H1 (cell line): Measurements from ENCODE around the gene RNASE4. TPM values are rescaled to one million over a fixed set of nuclear protein-coding genes. Genes with fewer than 3 reads are reported as not detected.

Source experiments
- ASH2L ChIP-seq: fragments of 200-600, 300-600 bp; sonication (generic); IDR thresholded peaks from one replicate; pipeline ENCODE4 v1.7.1; 2017; ENCODE audit warnings: low read length
- BCL11A ChIP-seq, 2 experiments: IDR thresholded peaks; one replicate each; pipeline ENCODE4 v1.6.1; 2011; ENCODE audit warnings: low read depth in 2 of 2, low read length in 2 of 2, mild to moderate bottlenecking in 2 of 2
- CEBPB ChIP-seq: IDR thresholded peaks from 2 replicates; pipeline ENCODE4 v1.6.1; 2012; ENCODE audit warnings: low read depth, low read length
- CHD2 ChIP-seq: IDR thresholded peaks from 2 replicates; pipeline ENCODE4 v1.6.1; 2012; ENCODE audit warnings: low read length, improper control_type of control experiment
- CREB1 ChIP-seq: IDR thresholded peaks from 2 replicates; pipeline ENCODE4 v1.6.1; 2012; ENCODE audit warnings: inconsistent platforms
- CTCF ChIP-seq, 3 experiments: IDR thresholded peaks; 1 replicate in 2 of 3; 2 replicates in 1 of 3; pipeline versions ENCODE4 v1.5.1 to v1.6.1; 2011; ENCODE audit warnings: low read length in 3 of 3, mild to moderate bottlenecking in 3 of 3, inconsistent platforms in 2 of 3, low read depth in 1 of 3, moderate library complexity in 1 of 3; ENCODE audit not compliant: insufficient read depth in 1 of 3; ENCODE audit errors: control extremely low read depth in 1 of 3
- EGR1 ChIP-seq: IDR thresholded peaks from 2 replicates; pipeline ENCODE4 v1.6.1; 2011; ENCODE audit warnings: low read depth, low read length, borderline replicate concordance
- HDAC2 ChIP-seq, 2 experiments: fragments of 300-600 bp in 1 of 2; sonication (generic) in 1 of 2; IDR thresholded peaks; 2 replicates each; pipeline ENCODE4 v1.6.1; 2011 to 2012; ENCODE audit warnings: low read depth in 2 of 2, low read length in 2 of 2, mild to moderate bottlenecking in 2 of 2, moderate library complexity in 2 of 2, borderline replicate concordance in 1 of 2, inconsistent platforms in 1 of 2
- JUND ChIP-seq: IDR thresholded peaks from 2 replicates; pipeline ENCODE4 v1.6.1; 2011; ENCODE audit warnings: mild to moderate bottlenecking, improper control_type of control experiment, low read length
- KDM5A ChIP-seq: fragments of 200-600 bp; IDR thresholded peaks from 2 replicates; pipeline ENCODE4 v1.7.1; 2012; ENCODE audit warnings: mild to moderate bottlenecking, low read length, inconsistent platforms, mixed read lengths
- POLR2A ChIP-seq, 2 experiments: IDR thresholded peaks; 1 replicate in 1 of 2; 2 replicates in 1 of 2; pipeline ENCODE4 v1.6.1; 2011; ENCODE audit warnings: low read depth in 2 of 2, low read length in 2 of 2, mild to moderate bottlenecking in 2 of 2; ENCODE audit errors: control extremely low read depth in 1 of 2
- POU5F1 ChIP-seq: IDR thresholded peaks from 2 replicates; pipeline ENCODE4 v1.6.1; 2011; ENCODE audit warnings: low read depth, mild to moderate bottlenecking, low read length, moderate library complexity
- RAD21 ChIP-seq, 2 experiments: IDR thresholded peaks in 1 of 2; conservative IDR thresholded peaks in 1 of 2; 2 replicates each; pipeline ENCODE4 v1.6.1; 2011; ENCODE audit warnings: low read depth in 2 of 2, low read length in 2 of 2, improper control_type of control experiment in 1 of 2, inconsistent platforms in 1 of 2, mild to moderate bottlenecking in 1 of 2, moderate library complexity in 1 of 2
- RFX5 ChIP-seq: IDR thresholded peaks from 2 replicates; pipeline ENCODE4 v1.6.1; 2011; ENCODE audit warnings: low read depth, low read length, improper control_type of control experiment, borderline replicate concordance
- SIN3A ChIP-seq, 2 experiments: IDR thresholded peaks in 1 of 2; conservative IDR thresholded peaks in 1 of 2; 2 replicates each; pipeline ENCODE4 v1.6.1; 2011 to 2012; ENCODE audit warnings: low read length in 2 of 2, improper control_type of control experiment in 1 of 2, low read depth in 1 of 2, mild to moderate bottlenecking in 1 of 2
- SP2 ChIP-seq: IDR thresholded peaks from 2 replicates; pipeline ENCODE4 v1.6.1; 2012; ENCODE audit warnings: mild to moderate bottlenecking, low read length, inconsistent platforms
- SRF ChIP-seq: IDR thresholded peaks from 2 replicates; pipeline ENCODE4 v1.6.1; 2011; ENCODE audit warnings: mild to moderate bottlenecking, low read depth, low read length, moderate library complexity
- TAF1 ChIP-seq: IDR thresholded peaks from 2 replicates; pipeline ENCODE4 v1.6.1; 2011; ENCODE audit warnings: mild to moderate bottlenecking, low read depth, low read length
- TAF7 ChIP-seq: optimal IDR thresholded peaks from 2 replicates; pipeline ENCODE3; 2011; ENCODE audit warnings: low read depth, mild to moderate bottlenecking, inconsistent platforms, low read length, moderate library complexity, borderline replicate concordance
- ZNF274 ChIP-seq: IDR thresholded peaks from 2 replicates; pipeline ENCODE4 v1.7.0; 2012; ENCODE audit warnings: low read length, borderline replicate concordance; ENCODE audit errors: extremely low read depth
- polyA plus RNA-seq, 7 experiments: library from polyadenylated mRNA; depleted of rRNA in 3 of 7; stranded (reverse) in 5 of 7; unstranded in 2 of 7; fragments of >200 nt in 5 of 7; fragments of 200-250 nt in 2 of 7; gene quantifications; 1 replicate in 5 of 7; 2 replicates in 1 of 7; 4 replicates in 1 of 7; pipeline versions ENCODE4 v1.2.1 to v1.2.3, GENCODE V29; 2011 to 2013; ENCODE audit warnings: missing spikeins in 2 of 7, mixed read lengths in 2 of 7
- total RNA-seq: library from RNA; stranded (reverse); fragmentation: NEBNext Ultra II Directional; extraction: Animal tissue kit (Norgen Biotek cat#: 25700); gene quantifications from 2 replicates; pipeline ENCODE4 v1.2.1, GENCODE V29; 2021
- TF ChIP-seq, protein P1 (sequence below): IDR thresholded peaks from 2 replicates; pipeline ENCODE4 v1.6.1; 2011; ENCODE audit warnings: low read length, improper control_type of control experiment

Gene RNASE4
- total and polyA plus RNA-seq, 2 of the 8 experiments (the other 6 are each of a cell fraction or from before 2014, with no cell fraction given), result 0.61 to 3.5 TPM

DNA sequence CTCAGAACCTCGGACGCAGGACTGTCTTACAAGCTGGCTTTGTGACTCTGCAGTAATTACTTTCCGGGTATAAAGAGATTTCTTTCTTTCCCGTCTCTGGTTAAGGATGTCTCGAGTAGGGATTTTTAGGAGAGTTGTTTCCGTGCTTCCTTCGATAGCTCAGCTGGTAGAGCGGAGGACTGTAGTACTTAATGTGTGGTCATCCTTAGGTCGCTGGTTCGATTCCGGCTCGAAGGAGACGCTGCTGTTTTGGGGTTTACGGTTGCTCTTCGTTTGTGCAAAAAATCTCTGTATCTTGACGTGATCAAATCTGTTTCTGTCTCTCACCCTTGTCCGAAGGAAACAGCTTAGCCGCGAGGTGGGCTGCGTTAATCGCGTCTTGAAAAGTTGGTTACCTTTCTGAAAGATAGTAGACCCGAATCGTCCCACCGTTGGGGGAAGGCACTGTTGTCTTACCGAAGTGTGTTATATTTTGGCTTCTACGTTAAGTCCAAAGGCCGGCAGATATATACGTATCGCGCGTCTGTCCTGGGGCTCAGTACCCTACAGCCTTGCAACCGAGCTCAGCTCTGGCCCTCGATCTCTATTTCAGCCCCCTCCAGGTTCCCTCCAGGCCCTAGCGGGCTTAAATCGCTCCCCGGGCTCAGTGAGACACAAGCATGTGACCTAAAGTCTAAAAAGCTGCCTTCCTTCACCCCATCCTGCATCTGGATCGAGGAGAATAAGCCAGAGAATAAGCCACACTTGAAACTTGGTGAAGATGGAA lies 1.1 kb upstream of the RNASE4 start (continued):
- TF ChIP-seq RAD21 (IDR thresholded peaks at IDR 0.05 in 1 of 2, conservative IDR thresholded peaks at IDR 0.05 in 1 of 2; ENCODE audit: low read depth in 2 of 2, low read length in 2 of 2), result no peak
- TF ChIP-seq SRF, result no peak
- TF ChIP-seq HDAC2 (IDR thresholded peaks at IDR 0.05; ENCODE audit: borderline replicate concordance in 1 of 2, low read depth in 2 of 2, low read length in 2 of 2), result no peak; a peak in 1 of 4 replicates
- no peak for TF ChIP-seq RFX5
- no peak for TF ChIP-seq KDM5A
- peak; percentile 47 for TF ChIP-seq ASH2L
- no peak for TF ChIP-seq CREB1
- TF ChIP-seq CTCF (IDR thresholded peaks at IDR 0.05; ENCODE audit: control extremely low read depth in 1 of 3, insufficient read depth in 1 of 3, low read depth in 1 of 3, low read length in 3 of 3), result no peak
- TF ChIP-seq TAF7, result peak; percentile 72
- TF ChIP-seq CHD2, result no peak
- 0 out of 2 replicates have a peak, but pooled peaks have one; percentile 10 for TF ChIP-seq TAF1
- no peak for TF ChIP-seq SP2
- peak; percentile 35; the same call in 1 of the 2 replicates for TF ChIP-seq CEBPB
- 0 out of 2 replicates have a peak, but pooled peaks have one; percentile 5 for TF ChIP-seq POU5F1
- TF ChIP-seq, protein P1, sequence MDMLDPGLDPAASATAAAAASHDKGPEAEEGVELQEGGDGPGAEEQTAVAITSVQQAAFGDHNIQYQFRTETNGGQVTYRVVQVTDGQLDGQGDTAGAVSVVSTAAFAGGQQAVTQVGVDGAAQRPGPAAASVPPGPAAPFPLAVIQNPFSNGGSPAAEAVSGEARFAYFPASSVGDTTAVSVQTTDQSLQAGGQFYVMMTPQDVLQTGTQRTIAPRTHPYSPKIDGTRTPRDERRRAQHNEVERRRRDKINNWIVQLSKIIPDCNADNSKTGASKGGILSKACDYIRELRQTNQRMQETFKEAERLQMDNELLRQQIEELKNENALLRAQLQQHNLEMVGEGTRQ, result no peak
- TF ChIP-seq BCL11A (IDR thresholded peaks at IDR 0.05; ENCODE audit: low read depth in 2 of 2, low read length in 2 of 2), result no peak
- TF ChIP-seq SIN3A (conservative IDR thresholded peaks at IDR 0.05 in 1 of 2, IDR thresholded peaks at IDR 0.05 in 1 of 2; ENCODE audit: low read depth in 1 of 2, low read length in 2 of 2), result peak; percentile 52 to 69; a peak in 1 of 4 replicates
- TF ChIP-seq ZNF274, result no peak
- TF ChIP-seq EGR1, result no peak
- TF ChIP-seq POLR2A (IDR thresholded peaks at IDR 0.05; ENCODE audit: control extremely low read depth in 1 of 2, low read depth in 2 of 2, low read length in 2 of 2), result no peak
- TF ChIP-seq JUND, result no peak
